ENCODE measurements around the gene IKBKE. TPM values are rescaled to one million over a fixed set of nuclear protein-coding genes. Genes with fewer than 3 reads are reported as not detected.

The IKBKE gene
- total and polyA plus RNA-seq, 2 of the 8 experiments (the other 6 are each of a cell fraction or from before 2014, with no cell fraction given): 8.6 to 12.0 TPM

- TF ChIP-seq, protein P1, sequence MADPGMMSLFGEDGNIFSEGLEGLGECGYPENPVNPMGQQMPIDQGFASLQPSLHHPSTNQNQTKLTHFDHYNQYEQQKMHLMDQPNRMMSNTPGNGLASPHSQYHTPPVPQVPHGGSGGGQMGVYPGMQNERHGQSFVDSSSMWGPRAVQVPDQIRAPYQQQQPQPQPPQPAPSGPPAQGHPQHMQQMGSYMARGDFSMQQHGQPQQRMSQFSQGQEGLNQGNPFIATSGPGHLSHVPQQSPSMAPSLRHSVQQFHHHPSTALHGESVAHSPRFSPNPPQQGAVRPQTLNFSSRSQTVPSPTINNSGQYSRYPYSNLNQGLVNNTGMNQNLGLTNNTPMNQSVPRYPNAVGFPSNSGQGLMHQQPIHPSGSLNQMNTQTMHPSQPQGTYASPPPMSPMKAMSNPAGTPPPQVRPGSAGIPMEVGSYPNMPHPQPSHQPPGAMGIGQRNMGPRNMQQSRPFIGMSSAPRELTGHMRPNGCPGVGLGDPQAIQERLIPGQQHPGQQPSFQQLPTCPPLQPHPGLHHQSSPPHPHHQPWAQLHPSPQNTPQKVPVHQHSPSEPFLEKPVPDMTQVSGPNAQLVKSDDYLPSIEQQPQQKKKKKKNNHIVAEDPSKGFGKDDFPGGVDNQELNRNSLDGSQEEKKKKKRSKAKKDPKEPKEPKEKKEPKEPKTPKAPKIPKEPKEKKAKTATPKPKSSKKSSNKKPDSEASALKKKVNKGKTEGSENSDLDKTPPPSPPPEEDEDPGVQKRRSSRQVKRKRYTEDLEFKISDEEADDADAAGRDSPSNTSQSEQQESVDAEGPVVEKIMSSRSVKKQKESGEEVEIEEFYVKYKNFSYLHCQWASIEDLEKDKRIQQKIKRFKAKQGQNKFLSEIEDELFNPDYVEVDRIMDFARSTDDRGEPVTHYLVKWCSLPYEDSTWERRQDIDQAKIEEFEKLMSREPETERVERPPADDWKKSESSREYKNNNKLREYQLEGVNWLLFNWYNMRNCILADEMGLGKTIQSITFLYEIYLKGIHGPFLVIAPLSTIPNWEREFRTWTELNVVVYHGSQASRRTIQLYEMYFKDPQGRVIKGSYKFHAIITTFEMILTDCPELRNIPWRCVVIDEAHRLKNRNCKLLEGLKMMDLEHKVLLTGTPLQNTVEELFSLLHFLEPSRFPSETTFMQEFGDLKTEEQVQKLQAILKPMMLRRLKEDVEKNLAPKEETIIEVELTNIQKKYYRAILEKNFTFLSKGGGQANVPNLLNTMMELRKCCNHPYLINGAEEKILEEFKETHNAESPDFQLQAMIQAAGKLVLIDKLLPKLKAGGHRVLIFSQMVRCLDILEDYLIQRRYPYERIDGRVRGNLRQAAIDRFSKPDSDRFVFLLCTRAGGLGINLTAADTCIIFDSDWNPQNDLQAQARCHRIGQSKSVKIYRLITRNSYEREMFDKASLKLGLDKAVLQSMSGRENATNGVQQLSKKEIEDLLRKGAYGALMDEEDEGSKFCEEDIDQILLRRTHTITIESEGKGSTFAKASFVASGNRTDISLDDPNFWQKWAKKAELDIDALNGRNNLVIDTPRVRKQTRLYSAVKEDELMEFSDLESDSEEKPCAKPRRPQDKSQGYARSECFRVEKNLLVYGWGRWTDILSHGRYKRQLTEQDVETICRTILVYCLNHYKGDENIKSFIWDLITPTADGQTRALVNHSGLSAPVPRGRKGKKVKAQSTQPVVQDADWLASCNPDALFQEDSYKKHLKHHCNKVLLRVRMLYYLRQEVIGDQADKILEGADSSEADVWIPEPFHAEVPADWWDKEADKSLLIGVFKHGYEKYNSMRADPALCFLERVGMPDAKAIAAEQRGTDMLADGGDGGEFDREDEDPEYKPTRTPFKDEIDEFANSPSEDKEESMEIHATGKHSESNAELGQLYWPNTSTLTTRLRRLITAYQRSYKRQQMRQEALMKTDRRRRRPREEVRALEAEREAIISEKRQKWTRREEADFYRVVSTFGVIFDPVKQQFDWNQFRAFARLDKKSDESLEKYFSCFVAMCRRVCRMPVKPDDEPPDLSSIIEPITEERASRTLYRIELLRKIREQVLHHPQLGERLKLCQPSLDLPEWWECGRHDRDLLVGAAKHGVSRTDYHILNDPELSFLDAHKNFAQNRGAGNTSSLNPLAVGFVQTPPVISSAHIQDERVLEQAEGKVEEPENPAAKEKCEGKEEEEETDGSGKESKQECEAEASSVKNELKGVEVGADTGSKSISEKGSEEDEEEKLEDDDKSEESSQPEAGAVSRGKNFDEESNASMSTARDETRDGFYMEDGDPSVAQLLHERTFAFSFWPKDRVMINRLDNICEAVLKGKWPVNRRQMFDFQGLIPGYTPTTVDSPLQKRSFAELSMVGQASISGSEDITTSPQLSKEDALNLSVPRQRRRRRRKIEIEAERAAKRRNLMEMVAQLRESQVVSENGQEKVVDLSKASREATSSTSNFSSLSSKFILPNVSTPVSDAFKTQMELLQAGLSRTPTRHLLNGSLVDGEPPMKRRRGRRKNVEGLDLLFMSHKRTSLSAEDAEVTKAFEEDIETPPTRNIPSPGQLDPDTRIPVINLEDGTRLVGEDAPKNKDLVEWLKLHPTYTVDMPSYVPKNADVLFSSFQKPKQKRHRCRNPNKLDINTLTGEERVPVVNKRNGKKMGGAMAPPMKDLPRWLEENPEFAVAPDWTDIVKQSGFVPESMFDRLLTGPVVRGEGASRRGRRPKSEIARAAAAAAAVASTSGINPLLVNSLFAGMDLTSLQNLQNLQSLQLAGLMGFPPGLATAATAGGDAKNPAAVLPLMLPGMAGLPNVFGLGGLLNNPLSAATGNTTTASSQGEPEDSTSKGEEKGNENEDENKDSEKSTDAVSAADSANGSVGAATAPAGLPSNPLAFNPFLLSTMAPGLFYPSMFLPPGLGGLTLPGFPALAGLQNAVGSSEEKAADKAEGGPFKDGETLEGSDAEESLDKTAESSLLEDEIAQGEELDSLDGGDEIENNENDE (IDR thresholded peaks at IDR 0.05; ENCODE audit: insufficient replicate concordance, low read length): no peak
- TF ChIP-seq CHD2 (IDR thresholded peaks at IDR 0.05; ENCODE audit: low read length) (no peak), RNF2 (IDR thresholded peaks at IDR 0.05; ENCODE audit: borderline replicate concordance, low read depth, low read length, missing control alignments, poor library complexity, severe bottlenecking) (no peak), TBP (IDR thresholded peaks at IDR 0.05; ENCODE audit: low read depth, low read length) (no peak), SUZ12 (IDR thresholded peaks at IDR 0.05; ENCODE audit: low read length) (no peak), CHD1 (IDR thresholded peaks at IDR 0.05; ENCODE audit: low read depth, low read length) (no peak), CTCF (IDR thresholded peaks at IDR 0.05; ENCODE audit: control extremely low read depth in 1 of 3, insufficient read depth in 1 of 3, low read depth in 1 of 3, low read length in 3 of 3) (no peak), CBX5 (IDR thresholded peaks at IDR 0.05; ENCODE audit: low read depth, low read length) (no peak), NANOG (IDR thresholded peaks at IDR 0.05; ENCODE audit: insufficient read depth, low read depth, low read length, poor library complexity, severe bottlenecking) (no peak)
Observed at GRCh38 chr1:206545351-206545750, 75.1 kb downstream of the IKBKE start (continued).

Data from H1 (cell line).